GM12865 (cell line): Measurements from ENCODE around the gene FCSK.
A peak's percentile ranks its signal among the peaks of the same experiment; 100 is the strongest.

Source experiments
- DNase-seq: peaks from one replicate; pipeline ENCODE4 v3.0.0; 2010; ENCODE audit warnings: low read depth
- H3K4me3 ChIP-seq: 2 replicates; pipeline ENCODE4 v1.5.1; 2011; ENCODE audit warnings: mild to moderate bottlenecking, low read depth, low read length, control low read depth
- CTCF ChIP-seq: IDR thresholded peaks from 2 replicates; pipeline ENCODE4 v1.5.1; 2011; ENCODE audit warnings: low read length, control low read depth, low read depth, inconsistent platforms; ENCODE audit not compliant: insufficient read depth; ENCODE audit errors: missing control alignments

Gene FCSK

GRCh38 chr16:70470927-70471341 lies 16.5 kb downstream of the FCSK start:
- TF ChIP-seq CTCF = no peak
- no peak for DNase-seq

GRCh38 chr16:70472786-70473433 lies 18.5 kb downstream of the FCSK start:
- no peak overlapping the region for H3K4me3 ChIP-seq

More at GRCh38 chr16:70470927-70471341, 16.5 kb downstream of the FCSK start:
- no peak overlapping the region for H3K4me3 ChIP-seq

GRCh38 chr16:70473446-70474319 lies 19.3 kb downstream of the FCSK start:
- TF ChIP-seq CTCF = peak; percentile 16
- DNase-seq = peak; percentile 36
- no peak overlapping the region for H3K4me3 ChIP-seq

More at GRCh38 chr16:70472786-70473433, 18.5 kb downstream of the FCSK start:
- DNase-seq = no peak
- TF ChIP-seq CTCF = no peak

- DNase-seq = no peak
- H3K4me3 ChIP-seq = no peak overlapping the region
- no peak for TF ChIP-seq CTCF
These were observed 20.1 kb downstream of the FCSK start for GRCh38 chr16:70474320-70475053.

- DNase-seq = peak; percentile 37
- TF ChIP-seq CTCF = no peak
- H3K4me3 ChIP-seq = no peak overlapping the region
These were observed 20.9 kb downstream of the FCSK start for GRCh38 chr16:70475054-70475871.
